NCI-H2171 treated with DMSO at 0.1 percent for 48 hours (cell line): ENCODE measurements around the gene SIPA1L3.

ENCODE experiments used
- DNase-seq: peaks from one replicate; lab custom pipeline; 2025; lab: John Stamatoyannopoulos, UW

Gene SIPA1L3

GRCh38 chr19:37999309-38000213 lies 92.6 kb downstream of the SIPA1L3 start:
- DNase-seq = no peak

DNA sequence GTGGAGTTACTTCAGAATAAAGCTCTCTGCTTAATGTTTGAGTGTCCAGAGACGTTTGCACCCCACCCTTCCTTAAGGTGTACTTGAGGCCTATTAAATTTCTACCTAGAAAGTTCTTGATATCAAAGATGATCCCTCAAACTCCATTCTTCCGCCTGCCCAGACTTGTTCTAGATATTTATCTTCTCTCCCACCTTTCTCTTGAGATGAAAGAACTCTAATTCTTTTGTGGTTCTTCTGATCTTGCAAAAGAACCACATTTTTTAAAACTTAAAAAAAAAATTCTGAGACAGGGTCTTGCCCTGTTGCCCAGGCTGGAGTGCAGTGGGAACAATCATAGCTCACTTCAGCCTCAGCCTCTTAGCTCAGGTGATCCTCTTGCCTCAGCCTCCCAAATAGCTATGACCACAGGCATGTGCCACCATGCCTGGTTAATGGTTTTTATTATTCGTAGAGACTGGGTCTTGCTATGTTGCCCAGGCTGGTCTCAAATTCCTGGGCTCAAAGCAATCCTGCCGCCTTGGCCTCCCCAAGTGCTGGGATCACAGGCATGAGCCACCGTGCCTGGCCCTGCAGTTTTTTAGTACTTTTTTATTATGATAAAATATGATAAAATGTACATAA lies 94.3 kb downstream of the SIPA1L3 start:
- DNase-seq = no peak

GRCh38 chr19:38003438-38004185 lies 96.6 kb downstream of the SIPA1L3 start:
- DNase-seq = peak; percentile 98

GRCh38 chr19:38004186-38004520 lies 97.1 kb downstream of the SIPA1L3 start:
- no peak for DNase-seq

DNA sequence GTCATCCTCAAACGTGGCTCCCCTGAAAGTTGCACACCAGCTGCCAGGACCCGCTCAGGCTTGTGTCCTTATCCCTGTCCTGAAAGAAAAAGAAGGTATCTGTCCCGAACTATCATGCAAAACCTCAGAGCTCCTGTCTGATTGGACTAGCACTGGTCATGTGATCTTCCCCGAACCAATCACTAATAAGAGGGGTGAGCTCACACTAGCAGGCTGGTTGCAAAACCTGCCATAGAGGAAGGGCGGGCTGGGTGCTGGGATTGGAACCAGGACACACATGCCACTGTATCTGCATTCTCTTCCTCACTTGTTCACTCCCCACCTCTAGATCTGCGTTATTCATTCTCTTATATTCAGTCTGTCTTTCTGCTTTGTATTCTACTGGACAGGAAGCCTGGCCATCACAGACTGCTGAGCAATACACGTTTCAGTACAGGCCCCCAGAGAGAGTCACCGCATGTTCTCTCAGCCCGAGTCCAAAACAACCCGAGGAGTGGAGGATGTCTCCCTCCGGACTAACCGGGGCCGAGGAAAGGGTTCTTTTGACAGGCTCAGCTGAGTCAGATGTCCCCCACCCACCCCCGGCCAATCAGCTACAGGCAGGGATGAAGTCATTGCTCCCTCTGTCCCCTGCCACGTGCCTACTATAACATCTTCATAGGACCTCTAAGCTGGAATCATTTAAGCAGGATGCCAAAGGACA lies 97.7 kb downstream of the SIPA1L3 start:
- peak; percentile 99 for DNase-seq

DNA sequence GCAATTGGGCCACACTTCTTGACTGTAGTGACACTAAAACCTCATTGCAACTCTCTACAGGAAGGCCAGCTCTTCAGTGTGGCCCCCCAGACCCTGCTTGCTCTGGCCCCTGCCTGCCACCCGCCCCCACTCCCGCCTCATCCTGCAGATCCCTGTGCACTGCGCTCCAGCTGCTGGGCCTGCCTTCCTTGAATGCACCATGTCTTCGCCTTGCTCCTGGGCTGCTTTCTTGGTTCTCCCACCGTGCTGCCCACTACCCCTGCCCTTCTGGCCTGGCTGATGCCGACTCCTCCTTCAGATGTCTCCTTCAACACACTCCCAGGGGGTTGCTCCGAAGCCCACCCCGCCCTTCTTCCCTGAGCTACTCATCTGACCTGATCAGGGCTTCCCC lies 98.2 kb downstream of the SIPA1L3 start:
- no peak for DNase-seq

DNA sequence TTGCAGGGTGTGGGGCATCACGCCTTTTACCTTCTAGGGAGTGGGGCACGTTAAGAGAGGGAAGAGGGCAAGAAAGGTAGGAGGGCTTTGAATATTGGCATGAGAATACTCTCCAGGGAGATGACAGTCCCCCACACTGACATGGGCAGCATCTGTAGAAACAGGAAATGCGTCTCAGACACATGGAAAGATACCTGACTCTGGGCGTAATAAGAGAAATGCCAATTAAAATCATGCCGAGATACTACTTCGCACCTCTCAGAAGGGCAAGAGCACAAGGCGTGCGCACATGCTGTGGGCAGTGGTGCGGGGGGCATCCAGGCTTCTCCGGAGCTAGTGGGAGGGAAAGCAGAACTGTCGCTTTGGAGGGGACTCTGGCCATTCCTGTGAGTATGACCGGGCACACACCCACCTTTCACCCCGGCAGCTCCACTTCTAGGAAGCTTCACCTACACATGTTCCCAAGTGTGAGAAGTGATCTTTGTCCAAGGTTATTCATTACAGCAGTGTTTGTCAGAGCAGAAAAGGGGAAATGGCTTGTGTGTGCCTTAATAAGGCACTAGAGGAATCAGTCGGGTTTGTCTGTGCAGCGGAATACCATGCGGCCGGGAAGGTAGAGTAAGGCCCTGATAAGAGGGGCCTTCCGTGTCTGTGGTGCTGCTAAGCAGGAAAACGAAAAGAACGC lies 99.5 kb downstream of the SIPA1L3 start:
- peak; percentile 35 for DNase-seq

DNA sequence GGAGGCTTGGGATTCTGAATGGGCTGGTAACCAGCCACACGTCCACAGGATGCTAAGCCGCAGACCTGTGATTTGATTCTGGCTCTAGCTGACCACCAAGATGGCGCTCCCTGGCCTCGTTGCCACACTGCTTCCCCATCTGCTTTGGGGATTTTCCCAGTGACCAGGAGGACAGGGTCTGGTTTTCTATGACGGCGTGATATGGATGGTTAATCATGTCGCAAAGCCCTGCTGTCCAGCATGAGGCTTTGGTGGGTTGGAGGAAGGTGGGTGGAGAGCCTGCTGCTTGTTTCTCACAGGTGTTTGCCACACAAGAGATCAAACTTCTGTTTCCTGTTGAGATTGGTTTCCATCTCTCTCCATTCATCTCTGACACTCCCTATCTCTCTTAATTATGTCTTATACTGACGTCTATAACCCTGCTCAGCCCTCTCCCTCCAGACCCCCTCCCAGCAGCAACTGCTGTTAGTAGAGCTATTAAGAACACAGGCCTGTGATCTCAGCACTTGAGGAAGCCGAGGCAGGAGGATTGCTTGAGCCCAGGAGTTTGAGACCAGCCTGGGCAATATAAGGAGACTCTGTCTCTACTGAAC lies 102.7 kb downstream of the SIPA1L3 start:
- no peak for DNase-seq

DNA sequence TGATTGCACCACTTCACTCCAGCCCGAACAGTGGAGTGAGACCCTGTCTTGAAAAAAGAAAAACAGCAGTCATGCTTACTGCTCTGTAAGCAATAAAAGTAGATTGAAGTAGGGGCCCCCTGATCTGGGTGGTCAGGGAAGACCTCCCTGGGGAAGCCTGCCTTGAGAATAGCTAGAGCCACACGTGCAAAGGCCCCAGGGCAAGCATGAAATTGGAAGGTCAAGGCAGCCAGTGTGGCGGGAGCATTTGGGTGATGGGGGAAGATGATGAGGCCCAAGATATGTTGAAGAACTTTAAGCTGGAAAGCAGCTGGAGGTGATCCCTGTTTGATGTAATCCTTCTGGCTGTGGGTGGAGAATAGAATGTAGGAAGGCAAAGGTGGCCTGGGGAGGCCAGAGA lies 104.4 kb downstream of the SIPA1L3 start:
- DNase-seq = no peak

- no peak for DNase-seq
These were observed 105.3 kb downstream of the SIPA1L3 start for GRCh38 chr19:38012290-38012689.

DNA sequence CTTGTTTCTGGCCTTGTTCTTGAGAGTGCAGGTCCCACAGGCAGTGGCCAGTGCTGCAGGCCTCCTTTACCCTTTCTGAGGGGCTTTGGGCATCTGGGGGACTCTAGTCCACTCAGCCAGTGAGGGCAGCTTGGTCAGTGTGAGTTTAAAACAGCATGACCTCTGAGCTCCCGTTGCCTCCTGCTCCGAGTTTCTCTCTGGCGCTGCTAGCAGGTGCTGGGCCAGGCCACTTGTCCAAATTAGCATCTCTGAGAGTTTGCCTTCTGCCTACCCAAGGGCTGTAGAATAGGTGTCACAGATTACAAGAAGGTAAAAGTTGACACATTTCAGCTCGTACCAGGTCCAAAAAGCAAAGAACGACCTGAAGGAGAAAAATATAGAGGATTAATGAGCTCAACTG lies 105.9 kb downstream of the SIPA1L3 start:
- no peak for DNase-seq

DNA sequence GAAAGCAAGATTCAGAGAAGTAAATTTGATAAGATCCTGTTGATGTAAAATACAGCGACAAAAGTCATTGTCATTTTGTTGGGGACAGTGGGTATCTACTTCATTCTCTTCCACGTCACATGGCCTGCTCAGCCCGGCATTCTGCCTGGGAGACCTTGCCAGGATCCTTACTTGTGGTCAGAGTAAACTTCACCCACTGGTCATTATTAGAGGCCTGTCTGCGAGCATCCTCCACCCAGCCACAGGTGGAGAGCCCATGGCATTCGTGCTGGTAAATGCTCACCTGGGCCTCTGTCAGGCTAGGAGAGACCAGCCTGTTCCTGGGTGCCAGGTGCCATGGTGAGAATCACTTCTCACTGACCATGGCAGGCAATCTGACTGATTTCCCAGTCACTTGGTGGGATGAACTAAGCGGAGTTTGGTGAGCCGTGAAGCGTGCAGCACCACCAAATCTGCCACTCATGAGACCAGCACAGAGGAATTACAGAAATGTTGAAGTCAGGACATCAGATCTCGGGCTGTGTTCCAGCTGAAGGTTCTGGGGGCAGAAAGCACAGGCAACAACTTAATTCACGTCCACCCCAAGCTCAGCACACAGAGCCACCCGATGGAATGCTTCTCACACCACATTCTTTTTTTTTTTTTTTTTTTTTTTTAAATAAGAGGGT lies 107.0 kb downstream of the SIPA1L3 start:
- DNase-seq = no peak

- DNase-seq = no peak
These were observed 108.2 kb downstream of the SIPA1L3 start for GRCh38 chr19:38015216-38015615.

DNA sequence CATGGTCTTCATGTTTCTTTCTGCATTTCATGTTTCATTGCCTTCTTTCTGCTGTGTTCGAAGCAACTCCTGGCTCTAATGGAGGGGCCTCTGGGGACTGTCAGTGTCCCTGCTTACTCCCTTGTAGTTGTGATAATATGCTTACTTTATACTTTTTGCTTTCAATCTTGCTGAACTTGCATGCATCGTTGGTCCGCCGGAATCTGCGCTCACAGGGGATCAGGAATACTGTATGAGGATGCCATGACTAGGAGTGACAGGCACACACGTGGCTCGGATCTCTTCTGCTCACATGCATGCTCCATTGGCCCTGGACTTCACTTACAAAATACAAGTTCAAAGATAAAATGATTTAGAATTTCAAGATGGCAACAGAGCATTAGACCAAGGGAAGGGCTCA lies 108.8 kb downstream of the SIPA1L3 start:
- DNase-seq = no peak

DNA sequence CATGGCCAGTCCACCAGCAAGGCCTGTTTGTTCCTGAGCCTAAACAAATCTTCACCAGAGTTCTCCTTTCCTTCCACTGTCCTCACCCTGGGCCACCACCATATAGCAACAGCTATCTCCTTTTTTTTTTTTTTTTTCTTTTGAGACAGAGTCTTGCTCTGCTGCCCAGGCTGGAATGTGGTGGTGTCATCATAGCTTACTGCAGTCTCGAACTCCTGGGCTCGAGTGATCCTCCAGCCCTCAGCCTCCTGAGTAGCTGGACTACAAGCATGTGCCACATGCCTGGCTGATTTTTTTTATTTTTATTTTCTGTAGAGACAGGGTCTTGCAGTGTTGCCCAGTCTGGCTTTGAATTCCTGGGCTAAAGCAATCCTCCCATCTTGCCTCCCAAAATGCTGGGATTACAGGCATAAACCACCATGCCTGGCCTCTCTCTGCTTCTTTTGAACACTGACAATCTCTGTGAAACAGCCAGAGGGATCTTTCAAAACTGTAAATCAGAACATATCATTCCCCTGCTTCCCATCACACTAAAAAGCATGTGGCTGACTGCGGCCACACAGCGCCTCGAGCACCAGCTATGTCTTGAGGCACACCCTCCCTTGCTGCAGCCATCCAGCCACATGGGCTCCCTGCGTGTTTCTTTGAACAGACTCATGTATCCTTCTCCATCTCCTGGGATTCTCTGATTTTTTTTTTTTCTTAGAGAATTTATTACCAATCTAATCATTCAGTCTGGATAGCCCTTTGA lies 110.6 kb downstream of the SIPA1L3 start:
- DNase-seq = no peak

GRCh38 chr19:38018694-38019395 lies 111.8 kb downstream of the SIPA1L3 start:
- DNase-seq = no peak

DNA sequence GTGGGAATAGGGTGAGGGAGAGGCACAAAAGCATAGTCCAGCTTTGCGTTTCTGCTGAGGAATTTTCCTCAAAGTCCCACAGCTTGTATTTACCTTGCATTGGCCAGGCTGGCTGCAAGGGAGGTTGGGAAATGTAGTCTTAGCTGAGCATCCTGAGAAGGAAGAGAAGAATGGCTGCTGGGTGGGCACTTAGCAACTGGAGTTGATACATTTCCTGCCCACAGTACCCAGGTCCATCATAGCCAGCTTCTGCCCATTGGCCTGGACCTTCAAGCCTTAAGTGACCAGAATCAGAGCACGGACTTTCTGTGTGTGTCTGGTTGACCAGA lies 112.4 kb downstream of the SIPA1L3 start:
- no peak for DNase-seq

DNA sequence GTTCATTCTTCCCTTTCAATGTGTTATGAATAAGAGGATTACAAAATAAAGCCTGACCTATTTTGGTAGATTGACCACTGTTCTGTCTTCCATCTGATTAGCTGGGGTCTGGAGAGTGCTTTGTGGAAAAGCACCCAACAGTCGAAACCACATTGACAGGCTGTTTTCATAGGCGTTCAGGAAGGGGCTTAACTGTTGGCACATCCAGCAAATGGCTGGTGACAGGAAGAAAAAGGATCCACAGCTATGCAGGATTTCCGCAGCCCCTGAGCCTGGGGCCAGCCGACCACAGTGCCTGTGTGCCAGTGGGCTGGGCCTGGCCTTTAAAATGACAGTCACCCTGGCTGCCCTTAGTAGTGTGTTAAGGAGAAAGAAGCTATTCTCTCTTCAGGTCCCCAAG lies 113.3 kb downstream of the SIPA1L3 start:
- DNase-seq = no peak

DNA sequence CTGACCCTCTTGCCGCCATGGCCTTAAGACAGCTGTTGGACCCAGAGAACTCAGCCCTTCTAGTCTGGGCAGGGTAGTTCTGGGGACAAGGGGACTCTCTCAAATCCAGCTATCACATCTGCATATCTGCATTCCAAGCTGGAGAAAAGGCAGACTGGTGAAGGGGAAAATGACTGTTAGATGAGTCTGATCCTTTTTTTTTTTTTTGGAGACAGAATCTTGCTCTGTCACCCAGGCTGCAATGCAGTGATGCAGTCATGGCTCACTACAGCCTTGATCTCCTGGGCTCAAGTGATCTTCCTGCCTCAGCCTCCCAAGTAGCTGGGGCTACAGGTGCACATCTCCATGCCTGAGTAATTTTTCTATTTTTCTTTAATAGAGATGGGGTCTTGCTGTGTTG lies 114.3 kb downstream of the SIPA1L3 start:
- no peak for DNase-seq
